Measurements from ENCODE around the gene SERAC1. TPM values are rescaled to one million over a fixed set of nuclear protein-coding genes. Genes with fewer than 3 reads are reported as not detected.

Gene SERAC1
- total RNA-seq, 2 donors from 2014 or later, result 2.4 to 3.2 TPM

GRCh38 chr6:158064725-158065251 is 103.3 kb downstream of the SERAC1 start:
- H3K4me3 Mint-ChIP-seq, result no peak overlapping the region
- H3K27ac Mint-ChIP-seq, result peak overlapping the region; percentile 43
- H3K36me3 Mint-ChIP-seq (ENCODE audit: low read depth), result peaks cover 2% of the 10 kb centered on the region
- no peaks in the 10 kb centered on the region for H3K9me3 ChIP-seq (ENCODE audit: control insufficient read depth, low read length, poor library complexity, severe bottlenecking)
- H3K4me1 Mint-ChIP-seq, result peaks cover 18% of the 10 kb centered on the region
- ATAC-seq, result no peak
- no peaks in the 10 kb centered on the region for H3K27me3 Mint-ChIP-seq
- no peak for DNase-seq

- DNase-seq (no peak), ATAC-seq (no peak)
- Mint-ChIP-seq H3K36me3 (ENCODE audit: low read depth) (peaks cover 2% of the 10 kb centered on the region), H3K4me3 (no peak overlapping the region), H3K27ac (no peak overlapping the region), H3K4me1 (peaks cover 16% of the 10 kb centered on the region), H3K27me3 (no peaks in the 10 kb centered on the region)
- no peaks in the 10 kb centered on the region for H3K9me3 ChIP-seq (ENCODE audit: control insufficient read depth, low read length, poor library complexity, severe bottlenecking)
Observed at GRCh38 chr6:158063736-158064135, 104.3 kb downstream of the SERAC1 start.

- ATAC-seq (no peak), DNase-seq (no peak)
- Mint-ChIP-seq H3K36me3 (ENCODE audit: low read depth) (no peaks in the 10 kb centered on the region), H3K27me3 (no peaks in the 10 kb centered on the region), H3K4me1 (peaks cover 28% of the 10 kb centered on the region), H3K4me3 (no peak overlapping the region), H3K27ac (peak overlapping the region; percentile 95)
- no peaks in the 10 kb centered on the region for H3K9me3 ChIP-seq (ENCODE audit: control insufficient read depth, low read length, poor library complexity, severe bottlenecking)
Observed at GRCh38 chr6:158061709-158062461, 106.2 kb downstream of the SERAC1 start.

GRCh38 chr6:158061361-158061708 is 106.7 kb downstream of the SERAC1 start:
- peak overlapping the region; percentile 5 for H3K4me3 Mint-ChIP-seq

GRCh38 chr6:158060455-158061360 is 107.4 kb downstream of the SERAC1 start:
- DNase-seq (no peak), ATAC-seq (peak; percentile 66)
- H3K27me3 Mint-ChIP-seq, result no peaks in the 10 kb centered on the region
- H3K4me1 Mint-ChIP-seq, result peaks cover 32% of the 10 kb centered on the region
- H3K36me3 Mint-ChIP-seq (ENCODE audit: low read depth), result no peaks in the 10 kb centered on the region
- H3K9me3 ChIP-seq (ENCODE audit: control insufficient read depth, low read length, poor library complexity, severe bottlenecking), result no peaks in the 10 kb centered on the region
- H3K4me3 Mint-ChIP-seq, result peak overlapping the region; percentile 12
- H3K27ac Mint-ChIP-seq, result peak overlapping the region; percentile 95

More at GRCh38 chr6:158061361-158061708, 106.7 kb downstream of the SERAC1 start:
- no peaks in the 10 kb centered on the region for H3K9me3 ChIP-seq (ENCODE audit: control insufficient read depth, low read length, poor library complexity, severe bottlenecking)
- no peak for ATAC-seq
- no peaks in the 10 kb centered on the region for H3K27me3 Mint-ChIP-seq
- no peak for DNase-seq
- peak overlapping the region; percentile 95 for H3K27ac Mint-ChIP-seq
- peaks cover 30% of the 10 kb centered on the region for H3K4me1 Mint-ChIP-seq
- H3K36me3 Mint-ChIP-seq (ENCODE audit: low read depth), result no peaks in the 10 kb centered on the region

Other genes with a start within 250 kb of the SERAC1 start
- 10 to 100 TPM; 43.6 to 45.0 TPM for gene SYNJ2, start 186.4 kb downstream of the SERAC1 start, total RNA-seq
- gene GTF2H5, start 88 bp upstream of the SERAC1 start, total RNA-seq, result 1 to 10 TPM; 5.7 to 5.9 TPM
- gene TULP4, start 144.2 kb upstream of the SERAC1 start, total RNA-seq, result 10 to 100 TPM; 61.9 to 72.0 TPM